Neuronal stem cell (in vitro differentiated cells): ENCODE data around the gene LTBP1.
A peak's percentile ranks its signal among the peaks of the same experiment; 100 is the strongest.

Experiments used
- DNase-seq: peaks from one replicate; pipeline ENCODE4 v3.0.0-alpha.2; 2013; ENCODE audit warnings: low spot score
- H2AFZ ChIP-seq: one replicate; pipeline ENCODE4 v1.6.1; 2013; ENCODE audit warnings: mild to moderate bottlenecking, low read length, inconsistent platforms
- H2AK5ac ChIP-seq: 2 replicates; pipeline ENCODE4 v1.6.1; 2013; ENCODE audit warnings: low read depth, mild to moderate bottlenecking, inconsistent platforms, low read length, moderate library complexity, mixed read lengths
- H2BK120ac ChIP-seq: 2 replicates; pipeline ENCODE4 v1.6.1; 2013; ENCODE audit warnings: low read depth, mild to moderate bottlenecking, inconsistent platforms, low read length, moderate library complexity, mixed read lengths
- H2BK12ac ChIP-seq: one replicate; pipeline ENCODE4 v1.6.1; 2013; ENCODE audit warnings: low read length, inconsistent platforms
- H2BK15ac ChIP-seq: 2 replicates; pipeline ENCODE4 v1.6.1; 2013; ENCODE audit warnings: mild to moderate bottlenecking, low read length, inconsistent platforms, mixed read lengths
- H2BK5ac ChIP-seq: one replicate; pipeline ENCODE4 v1.6.1; 2013; ENCODE audit warnings: inconsistent platforms, mild to moderate bottlenecking, low read length, moderate library complexity
- H3K14ac ChIP-seq: one replicate; pipeline ENCODE4 v1.6.1; 2013; ENCODE audit warnings: low read length, inconsistent platforms
- H3K18ac ChIP-seq: 2 replicates; pipeline ENCODE4 v1.6.1; 2013; ENCODE audit warnings: low read length, inconsistent platforms
- H3K23ac ChIP-seq: 2 replicates; pipeline ENCODE4 v1.6.1; 2013; ENCODE audit warnings: low read depth, mild to moderate bottlenecking, mixed read lengths, low read length, inconsistent platforms; ENCODE audit not compliant: poor library complexity
- H3K27ac ChIP-seq: replicated peaks from 3 replicates; pipeline ENCODE4 v1.5.1; 2013; ENCODE audit warnings: low read length, inconsistent platforms
- H3K27me3 ChIP-seq, 3 experiments: 2 replicates each; pipeline ENCODE4 v1.6.1; 2013; ENCODE audit warnings: low read length in 3 of 3, mild to moderate bottlenecking in 2 of 3, inconsistent platforms in 1 of 3, low read depth in 1 of 3, mixed read lengths in 1 of 3, moderate library complexity in 1 of 3; ENCODE audit not compliant: control insufficient read depth in 3 of 3, insufficient read depth in 3 of 3
- H3K36me3 ChIP-seq, 2 donors: replicated peaks in 1 of 2; 2 replicates each; pipeline ENCODE4 v1.6.1; 2013; ENCODE audit warnings: low read length in 2 of 2; ENCODE audit not compliant: control insufficient read depth in 2 of 2, insufficient read depth in 2 of 2
- H3K4ac ChIP-seq: 2 replicates; pipeline ENCODE4 v1.6.1; 2013; ENCODE audit warnings: inconsistent platforms, mild to moderate bottlenecking, low read length, moderate library complexity
- H3K4me1 ChIP-seq, 2 donors: 1 replicate in 1 of 2; 2 replicates in 1 of 2; pipeline ENCODE4 v1.6.1; 2013; ENCODE audit warnings: low read length in 2 of 2, low read depth in 1 of 2; ENCODE audit not compliant: control insufficient read depth in 2 of 2, insufficient read depth in 1 of 2
- H3K4me2 ChIP-seq: one replicate; pipeline ENCODE4 v1.6.1; 2013; ENCODE audit warnings: mild to moderate bottlenecking, low read length, inconsistent platforms; ENCODE audit not compliant: insufficient read depth, poor library complexity, severe bottlenecking
- H3K4me3 ChIP-seq, 2 donors: 2 replicates each; pipeline ENCODE4 v1.5.1; 2013; ENCODE audit warnings: low read length in 2 of 2, mild to moderate bottlenecking in 2 of 2, inconsistent platforms in 1 of 2, moderate library complexity in 1 of 2
- H3K79me1 ChIP-seq: one replicate; pipeline ENCODE4 v1.6.1; 2013; ENCODE audit warnings: low read depth, mild to moderate bottlenecking, inconsistent platforms, low read length, moderate library complexity
- H3K9ac ChIP-seq: one replicate; pipeline ENCODE4 v1.6.1; 2013; ENCODE audit warnings: mild to moderate bottlenecking, low read depth, low read length, inconsistent platforms; ENCODE audit not compliant: poor library complexity
- H3K9me3 ChIP-seq, 2 donors: replicated peaks in 1 of 2; 2 replicates each; pipeline versions ENCODE3 to v1.6.1; 2013; ENCODE audit warnings: low read length in 2 of 2, mild to moderate bottlenecking in 2 of 2, inconsistent platforms in 1 of 2, low read depth in 1 of 2, mixed read lengths in 1 of 2, moderate library complexity in 1 of 2; ENCODE audit not compliant: control insufficient read depth in 2 of 2, insufficient read depth in 1 of 2
- H4K8ac ChIP-seq: one replicate; pipeline ENCODE4 v1.6.1; 2013; ENCODE audit warnings: low read depth, mild to moderate bottlenecking, inconsistent platforms, low read length, moderate library complexity
- H4K91ac ChIP-seq: one replicate; pipeline ENCODE4 v1.6.1; 2013; ENCODE audit warnings: low read length, low read depth, mild to moderate bottlenecking, inconsistent platforms; ENCODE audit not compliant: poor library complexity
- whole genome bisulfite sequencing, 2 donors: extraction: QIAGEN DNeasy Blood & Tissue Kit; methylation state at CpG; one replicate each; pipeline ENCODE4 v1.1.7; 2013; ENCODE audit warnings: missing lambda C conversion rate in 2 of 2, mixed read lengths in 1 of 2; ENCODE audit not compliant: insufficient read length in 2 of 2, insufficient replicate concordance in 1 of 2; ENCODE audit errors: extremely low coverage in 2 of 2; 5-methylcytosine and 5-hydroxymethylcytosine counted together

Gene LTBP1

GRCh38 chr2:32902174-32902573 lies 44.6 kb upstream of the LTBP1 start:
- Histone ChIP-seq H3K4me3 (no peak overlapping the region), H3K27me3 (no peaks in the 10 kb centered on the region), H2BK120ac (no peak overlapping the region), H2AK5ac (no peak overlapping the region), H4K91ac (no peak overlapping the region), H4K8ac (no peak overlapping the region), H3K9ac (no peak overlapping the region), H3K79me1 (no peaks in the 10 kb centered on the region), H2BK12ac (no peak overlapping the region), H2BK15ac (no peak overlapping the region), H3K14ac (no peak overlapping the region), H3K23ac (no peak overlapping the region), H3K9me3 (no peaks in the 10 kb centered on the region), H3K18ac (no peak overlapping the region), H3K4me1 (peaks cover 0 to 4% of the 10 kb centered on the region in 2 donors), H3K36me3 (no peaks in the 10 kb centered on the region), H3K27ac (no peak overlapping the region), H2BK5ac (no peak overlapping the region), H3K4me2 (no peak overlapping the region), H2AFZ (no peak overlapping the region), H3K4ac (no peak overlapping the region)
- no CpG with 5 or more reads among the region's 1 CpG for WGBS, 2 donors
- DNase-seq: no peak

GRCh38 chr2:32902986-32903385 lies 43.8 kb upstream of the LTBP1 start:
- no peak overlapping the region for H3K9ac ChIP-seq
- H3K23ac ChIP-seq: no peak overlapping the region
- no CpG with 5 or more reads among the region's 4 CpGs for WGBS, 2 donors
- no peaks in the 10 kb centered on the region for H3K27me3 ChIP-seq
- no peaks in the 10 kb centered on the region for H3K36me3 ChIP-seq
- peak overlapping the region; percentile 40 for H2AFZ ChIP-seq
- DNase-seq: no peak
- no peak overlapping the region for H3K4ac ChIP-seq
- H3K79me1 ChIP-seq: no peaks in the 10 kb centered on the region
- no peaks in the 10 kb centered on the region for H3K9me3 ChIP-seq
- peak overlapping the region; percentile 39 for H3K27ac ChIP-seq
- H2BK5ac ChIP-seq: no peak overlapping the region
- H3K18ac ChIP-seq: no peak overlapping the region
- no peak overlapping the region for H2BK12ac ChIP-seq
- no peak overlapping the region for H4K8ac ChIP-seq
- H4K91ac ChIP-seq: no peak overlapping the region
- H3K4me2 ChIP-seq: no peak overlapping the region
- no peak overlapping the region for H2AK5ac ChIP-seq
- H2BK120ac ChIP-seq: no peak overlapping the region
- no peak overlapping the region for H3K14ac ChIP-seq
- H3K4me1 ChIP-seq: peaks cover 0 to 4% of the 10 kb centered on the region in 2 donors
- no peak overlapping the region for H3K4me3 ChIP-seq
- H2BK15ac ChIP-seq: no peak overlapping the region

GRCh38 chr2:32904074-32904473 lies 42.7 kb upstream of the LTBP1 start:
- WGBS, 2 donors: no CpG with 5 or more reads among the region's 3 CpGs
- H3K79me1 ChIP-seq: no peaks in the 10 kb centered on the region
- H2BK5ac ChIP-seq: no peak overlapping the region
- DNase-seq: no peak
- H3K27ac ChIP-seq: no peak overlapping the region
- no peak overlapping the region for H2BK15ac ChIP-seq
- H3K18ac ChIP-seq: no peak overlapping the region
- H2AK5ac ChIP-seq: no peak overlapping the region
- H3K4ac ChIP-seq: no peak overlapping the region
- H3K4me2 ChIP-seq: no peak overlapping the region
- no peak overlapping the region for H4K8ac ChIP-seq
- H3K9ac ChIP-seq: no peak overlapping the region
- no peak overlapping the region for H3K14ac ChIP-seq
- H3K9me3 ChIP-seq: no peaks in the 10 kb centered on the region
- H3K23ac ChIP-seq: no peak overlapping the region
- peak overlapping the region; percentile 25 for H2BK12ac ChIP-seq
- H2BK120ac ChIP-seq: no peak overlapping the region
- H3K4me3 ChIP-seq: no peak overlapping the region
- no peak overlapping the region for H4K91ac ChIP-seq
- H3K36me3 ChIP-seq: no peaks in the 10 kb centered on the region
- H2AFZ ChIP-seq: no peak overlapping the region
- no peaks in the 10 kb centered on the region for H3K27me3 ChIP-seq
- peaks cover 0 to 4% of the 10 kb centered on the region in 2 donors for H3K4me1 ChIP-seq

GRCh38 chr2:32904751-32905150 lies 42.0 kb upstream of the LTBP1 start:
- no peak overlapping the region for H3K18ac ChIP-seq
- no peak overlapping the region for H2BK120ac ChIP-seq
- H2AK5ac ChIP-seq: no peak overlapping the region
- H3K14ac ChIP-seq: no peak overlapping the region
- no peak overlapping the region for H3K4me2 ChIP-seq
- no peak overlapping the region for H2BK12ac ChIP-seq
- H3K9me3 ChIP-seq: no peaks in the 10 kb centered on the region
- no peak for DNase-seq
- peak overlapping the region; percentile 51 for H2AFZ ChIP-seq
- no peak overlapping the region for H2BK5ac ChIP-seq
- H2BK15ac ChIP-seq: no peak overlapping the region
- H3K4me3 ChIP-seq: no peak overlapping the region
- H4K91ac ChIP-seq: no peak overlapping the region
- WGBS, 2 donors: no CpG with 5 or more reads among the region's 3 CpGs
- H3K36me3 ChIP-seq: no peaks in the 10 kb centered on the region
- H3K27ac ChIP-seq: peak overlapping the region; percentile 40
- no peaks in the 10 kb centered on the region for H3K79me1 ChIP-seq
- H3K4me1 ChIP-seq: peaks cover 0 to 4% of the 10 kb centered on the region in 2 donors
- H3K4ac ChIP-seq: no peak overlapping the region
- no peak overlapping the region for H4K8ac ChIP-seq
- no peak overlapping the region for H3K23ac ChIP-seq
- no peaks in the 10 kb centered on the region for H3K27me3 ChIP-seq
- no peak overlapping the region for H3K9ac ChIP-seq
